H1 (cell line): ENCODE data around the gene THTPA. TPM values are rescaled to one million over a fixed set of nuclear protein-coding genes. Genes with fewer than 3 reads are reported as not detected.

Experiments used
- CTCF ChIA-PET: fragments of 300-600 bp; sonication (Branson Sonifier 250); formaldehyde crosslinking; loops from one replicate; lab custom pipeline; 2021; ENCODE audit not compliant: partially characterized antibody; lab: Charles Lee
- POLR2A ChIA-PET: fragments of 300-600 bp; sonication (Branson Sonifier 250); formaldehyde crosslinking; loops from one replicate; lab custom pipeline; 2021; ENCODE audit warnings: inconsistent platforms; ENCODE audit not compliant: partially characterized antibody; lab: Charles Lee
- DNase-seq, 2 experiments: peaks; one replicate each; pipeline versions ENCODE4 v3.0.0 to v3.0.0-alpha.2; 2010 to 2022; ENCODE audit warnings: low spot score in 2 of 2, low read depth in 1 of 2, mixed read lengths in 1 of 2
- FAIRE-seq: peaks from 2 replicates; lab custom pipeline; 2011; peaks lifted over from hg19 to GRCh38; lab: Jason Lieb, UNC
- H2AFZ ChIP-seq: 2 replicates; pipeline ENCODE4 v1.8.1; 2012; ENCODE audit warnings: low read length, inconsistent platforms
- H2AK5ac ChIP-seq: 2 replicates; pipeline ENCODE4 v1.6.1; 2013; ENCODE audit warnings: low read depth, low read length
- H2BK120ac ChIP-seq: replicated peaks from 2 replicates; pipeline ENCODE3; 2013; ENCODE audit warnings: low read depth, low read length, inconsistent platforms
- H2BK12ac ChIP-seq: 2 replicates; pipeline ENCODE4 v1.6.1; 2013; ENCODE audit warnings: low read depth, low read length
- H2BK15ac ChIP-seq: 2 replicates; pipeline ENCODE4 v1.6.1; 2013; ENCODE audit warnings: low read length
- H2BK20ac ChIP-seq: 2 replicates; pipeline ENCODE4 v1.6.1; 2013; ENCODE audit warnings: low read length
- H2BK5ac ChIP-seq: 2 replicates; pipeline ENCODE4 v1.6.1; 2013; ENCODE audit warnings: low read depth, low read length
- H3K14ac ChIP-seq: 2 replicates; pipeline ENCODE4 v1.6.1; 2013; ENCODE audit warnings: inconsistent platforms; ENCODE audit not compliant: insufficient read length
- H3K18ac ChIP-seq: 2 replicates; pipeline ENCODE4 v1.6.1; 2013; ENCODE audit warnings: low read length; ENCODE audit errors: extremely low read depth
- H3K23ac ChIP-seq: 2 replicates; pipeline ENCODE4 v1.6.1; 2013; ENCODE audit warnings: inconsistent platforms; ENCODE audit not compliant: insufficient read length
- H3K23me2 ChIP-seq: 2 replicates; pipeline ENCODE4 v1.6.1; 2013; ENCODE audit warnings: low read depth, low read length
- H3K27ac ChIP-seq: 2 replicates; pipeline ENCODE4 v1.6.1; 2011; ENCODE audit warnings: low read depth, low read length, inconsistent platforms
- H3K27me3 ChIP-seq, 4 experiments: replicated peaks in 1 of 4; 1 replicate in 1 of 4; 2 replicates in 3 of 4; pipeline versions ENCODE4 v1.6.1 to v1.8.1; 2011 to 2013; ENCODE audit warnings: low read length in 3 of 4, mild to moderate bottlenecking in 3 of 4, inconsistent platforms in 2 of 4, mixed read lengths in 2 of 4, moderate library complexity in 1 of 4; ENCODE audit not compliant: control insufficient read depth in 3 of 4, insufficient read depth in 3 of 4; ENCODE audit errors: extremely low read depth in 1 of 4
- H3K36me3 ChIP-seq, 4 experiments: 2 replicates each; pipeline versions ENCODE4 v1.6.1 to v1.8.1; 2011 to 2013; ENCODE audit warnings: mild to moderate bottlenecking in 4 of 4, low read length in 3 of 4, moderate library complexity in 2 of 4, control low read depth in 1 of 4, inconsistent platforms in 1 of 4; ENCODE audit not compliant: insufficient read depth in 4 of 4, control insufficient read depth in 2 of 4
- H3K4ac ChIP-seq: replicated peaks from 2 replicates; pipeline ENCODE3; 2013; ENCODE audit warnings: low read length, low read depth, mixed read lengths, inconsistent platforms; ENCODE audit not compliant: insufficient read length
- H3K4me1 ChIP-seq, 4 experiments: replicated peaks in 1 of 4; 1 replicate in 1 of 4; 2 replicates in 3 of 4; pipeline versions ENCODE4 v1.6.1 to v1.8.1; 2011 to 2013; ENCODE audit warnings: low read length in 3 of 4, inconsistent platforms in 2 of 4, mixed read lengths in 1 of 4; ENCODE audit not compliant: insufficient read depth in 4 of 4, control insufficient read depth in 3 of 4
- H3K4me2 ChIP-seq, 2 experiments: 2 replicates each; pipeline versions ENCODE4 v1.6.1 to v1.8.1; 2011 to 2013; ENCODE audit warnings: low read depth in 2 of 2, low read length in 2 of 2, control low read depth in 1 of 2, inconsistent platforms in 1 of 2, mild to moderate bottlenecking in 1 of 2; ENCODE audit not compliant: insufficient read depth in 1 of 2
- H3K4me3 ChIP-seq, 4 experiments: fragments of 200-600, 300-600 bp in 1 of 4; sonication (generic), shearing (Covaris generic), sonication (Bioruptor Twin) in 1 of 4; 2 replicates each; pipeline versions ENCODE4 v1.5.1 to v1.8.1; 2011 to 2016; ENCODE audit warnings: low read length in 4 of 4, low read depth in 3 of 4, control low read depth in 2 of 4, inconsistent platforms in 2 of 4, mild to moderate bottlenecking in 2 of 4, mixed read lengths in 1 of 4, moderate library complexity in 1 of 4; ENCODE audit not compliant: insufficient read depth in 2 of 4; ENCODE audit errors: extremely low read depth in 1 of 4
- H3K56ac ChIP-seq: replicated peaks from 2 replicates; pipeline ENCODE3; 2013; ENCODE audit warnings: low read depth, mild to moderate bottlenecking, mixed read lengths, low read length, inconsistent platforms; ENCODE audit not compliant: insufficient read length
- H3K79me1 ChIP-seq: 2 replicates; pipeline ENCODE4 v1.6.1; 2013; ENCODE audit warnings: low read depth, low read length, control low read depth
- H3K79me2 ChIP-seq, 2 experiments: 2 replicates each; pipeline versions ENCODE4 v1.6.1 to v1.8.1; 2012 to 2013; ENCODE audit warnings: low read length in 2 of 2, mild to moderate bottlenecking in 2 of 2, inconsistent platforms in 1 of 2; ENCODE audit not compliant: insufficient read depth in 2 of 2, control insufficient read depth in 1 of 2
- H3K9ac ChIP-seq, 4 experiments: replicated peaks in 1 of 4; 1 replicate in 1 of 4; 2 replicates in 3 of 4; pipeline versions ENCODE4 v1.6.1 to v1.8.1; 2011 to 2013; ENCODE audit warnings: low read depth in 3 of 4, low read length in 3 of 4, control low read depth in 2 of 4, mild to moderate bottlenecking in 2 of 4, moderate library complexity in 2 of 4, inconsistent platforms in 1 of 4; ENCODE audit errors: extremely low read depth in 1 of 4
- H3K9me3 ChIP-seq, 2 experiments: 2 replicates each; pipeline versions ENCODE4 v1.6.1 to v1.8.1; 2012 to 2013; ENCODE audit warnings: mild to moderate bottlenecking in 2 of 2, moderate library complexity in 2 of 2, control low read depth in 1 of 2, inconsistent platforms in 1 of 2, low read depth in 1 of 2, low read length in 1 of 2, mixed read lengths in 1 of 2; ENCODE audit not compliant: insufficient read depth in 2 of 2
- H4K20me1 ChIP-seq, 2 experiments: replicated peaks in 1 of 2; 2 replicates each; pipeline versions ENCODE3 to v1.8.1; 2011 to 2013; ENCODE audit warnings: inconsistent platforms in 2 of 2, low read length in 2 of 2, mild to moderate bottlenecking in 1 of 2; ENCODE audit not compliant: insufficient read depth in 2 of 2, control insufficient read depth in 1 of 2
- H4K5ac ChIP-seq: 2 replicates; pipeline ENCODE4 v1.6.1; 2013; ENCODE audit warnings: low read length, low read depth, mixed read lengths, inconsistent platforms; ENCODE audit not compliant: insufficient read length
- H4K8ac ChIP-seq: 2 replicates; pipeline ENCODE4 v1.8.0; 2013; ENCODE audit warnings: mild to moderate bottlenecking, moderate library complexity, low read length, inconsistent platforms; ENCODE audit not compliant: insufficient read depth; ENCODE audit errors: extremely low read depth
- H4K91ac ChIP-seq: replicated peaks from 2 replicates; pipeline ENCODE3; 2013; ENCODE audit warnings: low read length, mixed read lengths, inconsistent platforms; ENCODE audit not compliant: insufficient read length
- SP1 ChIP-seq: IDR thresholded peaks from 2 replicates; pipeline ENCODE4 v1.6.1; 2011; ENCODE audit warnings: low read depth, low read length
- WGBS, 2 experiments: shearing (Covaris generic) in 1 of 2; methylation state at CpG; one replicate each; pipeline versions ENCODE4 v1.1.6 to v1.1.7; 2013 to 2015; ENCODE audit warnings: low lambda C conversion rate in 2 of 2, mixed read lengths in 2 of 2, inconsistent platforms in 1 of 2, low coverage in 1 of 2, missing lambda C conversion rate in 1 of 2; ENCODE audit not compliant: insufficient replicate concordance in 2 of 2, insufficient coverage in 1 of 2, insufficient read length in 1 of 2; ENCODE audit errors: extremely low coverage in 1 of 2, missing lambda C conversion rate in 1 of 2; 5-methylcytosine and 5-hydroxymethylcytosine counted together
- polyA plus RNA-seq, 7 experiments: library from polyadenylated mRNA; depleted of rRNA in 3 of 7; stranded (reverse) in 5 of 7; unstranded in 2 of 7; fragments of >200 nt in 5 of 7; fragments of 200-250 nt in 2 of 7; gene quantifications; 1 replicate in 5 of 7; 2 replicates in 1 of 7; 4 replicates in 1 of 7; pipeline versions ENCODE4 v1.2.1 to v1.2.3, GENCODE V29; 2011 to 2013; ENCODE audit warnings: missing spikeins in 2 of 7, mixed read lengths in 2 of 7
- total RNA-seq: library from RNA; stranded (reverse); fragmentation: NEBNext Ultra II Directional; extraction: Animal tissue kit (Norgen Biotek cat#: 25700); gene quantifications from 2 replicates; pipeline ENCODE4 v1.2.1, GENCODE V29; 2021

The THTPA gene
- total and polyA plus RNA-seq, 2 of the 8 experiments (the other 6 are each of a cell fraction or from before 2014, with no cell fraction given), result 16.6 to 19.0 TPM

- Histone ChIP-seq H3K27me3 (no peaks in the 10 kb centered on the region), H4K5ac (no peak overlapping the region), H3K79me1 (peaks cover 25% of the 10 kb centered on the region), H3K36me3 (peaks cover 0 to 16% (median 3%) of the 10 kb centered on the region in 4 experiments; a peak in 4 of 8 replicates), H2BK15ac (peak overlapping the region; percentile 73; the same call in 1 of the 2 replicates), H3K4ac (peak overlapping the region; percentile 61), H2BK12ac (peak overlapping the region; percentile 97), H2AFZ (no peak overlapping the region), H3K56ac (no peak overlapping the region), H2BK20ac (peak overlapping the region; percentile 92), H2BK5ac (peak overlapping the region; percentile 97), H3K23me2 (peaks cover 18% of the 10 kb centered on the region), H3K79me2 (peaks cover 13 to 71% of the 10 kb centered on the region in 2 experiments; a peak in 3 of 4 replicates), H2BK120ac (peak overlapping the region; percentile 18), H3K4me3 (peak overlapping the region in 3 of 4 experiments; percentile 1 to 44 (median 15); a peak in 2 of 8 replicates), H3K9ac (peak overlapping the region in 1 of 4 experiments; percentile 19; a peak in 3 of 7 replicates), H4K8ac (0 out of 2 replicates have a peak overlapping the region, but pooled peaks have one; percentile 19), H3K23ac (no peak overlapping the region), H3K18ac (peak overlapping the region; percentile 96)
- no peak for FAIRE-seq
- CTCF ChIA-PET, result interaction anchor here (0.7 to 70.5 kb wide), 6 partner anchors 7 to 200 kb away, joined by 3 to 2092 read pairs (median 659); partner anchors contain the start of genes AP1G2, NGDN, THTPA and ZFHX2
- TF ChIP-seq SP1, result no peak
- TF ChIP-seq, all 59 proteins: peak for 0
- Histone ChIP-seq H4K91ac (peak overlapping the region; percentile 76), H3K9me3 (no peaks in the 10 kb centered on the region), H3K4me2 (peak overlapping the region; percentile 70 to 97), H3K14ac (no peak overlapping the region), H4K20me1 (peaks cover 0 to 2% of the 10 kb centered on the region in 2 experiments), H3K4me1 (peaks cover 37 to 64% (median 44%) of the 10 kb centered on the region in 4 experiments), H3K27ac (peak overlapping the region; percentile 80; the same call in 1 of the 2 replicates), H2AK5ac (peak overlapping the region; percentile 96)
- 86% methylated on average over 4 of the region's 4 CpGs; no CpG with 5 or more reads in 1 of the 2 experiments for WGBS, 2 experiments
- POLR2A ChIA-PET, result interaction anchor here (31.9 to 52.7 kb wide), 3 partner anchors 2 to 67 kb away, joined by 944 to 1523 read pairs (median 1523); partner anchors contain the start of genes AP1G2, NGDN, THTPA and ZFHX2
- no peak for DNase-seq
Measured at GRCh38 chr14:23545740-23546365, 10.2 kb upstream of the THTPA start.
